NCI-H1694 (cell line): ENCODE measurements around the gene RPN1.

Source experiments
- DNase-seq: peaks from one replicate; lab custom pipeline; 2025; lab: John Stamatoyannopoulos, UW

The RPN1 gene

GRCh38 chr3:128648940-128649663 lies 1.5 kb downstream of the RPN1 start:
- DNase-seq: no peak

DNA sequence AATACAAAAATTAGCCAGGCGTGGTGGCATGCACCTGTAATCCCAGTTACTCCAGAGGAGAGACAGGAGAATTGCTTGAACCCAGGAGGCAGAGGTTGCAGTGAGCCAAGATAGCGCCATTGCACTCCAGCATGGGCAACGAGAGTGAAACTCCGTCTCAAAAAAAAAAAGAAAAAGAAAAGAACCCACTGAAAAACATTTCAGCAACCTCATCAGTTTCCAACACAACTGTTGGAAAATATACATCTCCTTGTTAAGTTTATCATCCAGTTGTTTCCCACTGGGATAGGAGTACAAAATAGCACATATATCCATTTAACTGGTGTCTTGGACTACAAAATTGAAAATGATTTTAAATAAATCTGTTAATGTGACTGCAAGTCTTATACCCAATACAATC lies 2.2 kb downstream of the RPN1 start:
- DNase-seq: no peak

DNA sequence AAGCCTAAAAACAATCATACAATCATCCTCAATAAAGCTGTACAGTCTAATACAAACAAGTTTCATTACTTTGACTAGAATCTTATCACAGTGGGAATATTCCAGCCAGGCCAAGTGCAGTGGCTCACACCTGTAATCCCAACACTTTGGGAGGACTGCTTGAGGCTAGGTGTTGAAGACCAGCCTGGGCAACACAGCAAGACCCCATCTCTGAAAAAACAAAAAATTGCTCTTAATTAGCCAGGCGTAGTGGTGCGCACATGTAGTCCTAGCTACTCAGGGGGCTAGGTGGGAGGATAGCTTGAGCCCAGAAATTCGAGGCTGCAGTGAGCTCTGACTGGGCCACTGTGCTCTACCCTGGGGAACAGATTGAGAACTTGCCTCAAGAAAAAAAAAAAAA lies 3.3 kb downstream of the RPN1 start:
- no peak for DNase-seq

- DNase-seq: no peak
These were observed 16.5 kb downstream of the RPN1 start for GRCh38 chr3:128634075-128634611.

DNA sequence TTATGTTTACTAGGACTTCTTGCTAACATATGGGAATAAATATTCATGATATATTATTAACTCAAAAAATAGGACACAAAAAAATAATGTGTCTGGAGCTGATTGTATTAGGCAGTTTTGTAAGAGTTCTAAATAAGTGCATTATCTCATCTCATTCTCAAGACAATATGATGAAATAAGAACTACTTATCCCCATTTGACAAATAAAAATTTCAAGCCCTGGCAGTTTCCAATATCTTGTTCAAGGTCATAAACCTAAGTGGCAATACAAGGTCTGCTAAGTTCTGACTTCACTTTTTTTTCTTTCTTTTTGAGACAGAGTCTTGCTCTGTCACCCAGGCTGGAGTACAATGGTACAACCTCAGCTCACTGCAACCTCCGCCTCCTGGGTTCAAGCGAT lies 18.3 kb downstream of the RPN1 start:
- no peak for DNase-seq

GRCh38 chr3:128629936-128630335 lies 20.7 kb downstream of the RPN1 start:
- DNase-seq: no peak

DNA sequence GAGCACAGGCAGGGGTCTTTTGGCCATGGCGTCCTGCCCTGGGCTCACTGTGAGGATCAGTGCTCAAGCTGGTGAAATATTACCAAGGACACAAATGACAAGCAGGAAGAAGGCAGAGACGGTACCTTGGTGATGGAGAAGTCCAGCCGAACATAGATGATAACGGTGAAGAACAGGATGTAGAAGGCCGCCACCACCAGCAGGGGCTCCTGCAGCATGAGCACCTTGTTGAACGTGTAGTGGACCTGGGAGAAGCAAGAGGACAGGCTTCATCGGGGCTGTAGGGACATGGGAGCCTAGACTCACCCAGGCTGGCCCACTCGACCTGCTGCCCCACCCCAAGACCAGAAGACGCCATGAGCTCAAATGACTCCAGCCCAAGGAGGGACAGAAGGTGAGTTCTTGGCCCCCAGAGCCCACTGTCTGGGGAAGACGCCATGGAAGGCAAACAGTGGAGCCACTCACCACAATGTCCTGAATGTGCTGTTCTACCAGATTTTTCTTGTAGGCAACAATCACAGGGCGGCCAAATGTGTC lies 25.1 kb downstream of the RPN1 start:
- no peak for DNase-seq

DNA sequence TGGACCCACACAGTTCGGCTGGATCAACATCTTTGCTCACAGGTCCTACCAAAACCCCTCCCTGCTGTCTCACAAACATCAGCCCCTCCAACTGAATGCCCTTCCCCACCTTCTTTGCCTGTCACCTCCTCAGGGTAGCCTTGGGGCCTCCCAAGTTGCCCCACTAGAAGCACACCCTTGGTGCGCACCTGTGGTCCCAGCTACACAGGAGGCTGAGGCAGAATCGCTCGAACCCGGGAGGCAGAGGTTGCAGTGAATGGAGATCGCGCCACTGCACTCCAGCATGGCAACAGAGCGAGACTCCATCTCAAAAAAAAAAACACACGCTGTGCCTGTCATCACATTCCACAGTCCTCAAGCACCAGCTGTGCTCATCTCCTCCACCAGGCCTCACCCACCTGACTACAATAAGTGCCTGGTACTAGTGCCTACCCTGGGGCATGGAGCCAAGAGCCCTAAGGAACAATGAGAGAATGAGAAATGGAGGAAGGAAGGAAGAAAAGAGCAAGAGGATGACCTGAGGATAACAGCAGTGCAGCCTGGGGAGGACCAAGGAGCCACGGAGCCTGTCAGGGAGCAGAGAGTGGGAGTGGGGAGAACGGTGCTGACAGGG lies 26.0 kb downstream of the RPN1 start:
- no peak for DNase-seq

DNA sequence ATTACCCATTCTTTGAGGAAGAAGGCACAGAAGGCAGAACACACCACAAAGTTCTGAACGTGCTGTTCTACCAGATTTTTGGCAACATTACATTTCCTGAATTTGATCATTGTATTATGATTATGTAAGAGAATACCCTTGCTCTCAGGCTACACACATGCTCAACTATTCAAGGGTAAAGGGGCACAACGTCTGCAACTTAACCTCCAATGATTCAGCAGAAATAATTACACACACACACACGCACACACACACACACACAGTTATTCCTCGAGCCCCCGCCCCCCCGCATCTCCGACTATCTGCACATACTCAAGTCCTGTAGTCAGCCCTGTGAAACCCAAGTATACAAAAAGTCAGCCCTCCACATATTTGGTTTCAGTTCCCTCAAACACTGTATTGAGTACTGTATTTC lies 26.8 kb downstream of the RPN1 start:
- no peak for DNase-seq

GRCh38 chr3:128621931-128622330 lies 28.7 kb downstream of the RPN1 start:
- no peak for DNase-seq

DNA sequence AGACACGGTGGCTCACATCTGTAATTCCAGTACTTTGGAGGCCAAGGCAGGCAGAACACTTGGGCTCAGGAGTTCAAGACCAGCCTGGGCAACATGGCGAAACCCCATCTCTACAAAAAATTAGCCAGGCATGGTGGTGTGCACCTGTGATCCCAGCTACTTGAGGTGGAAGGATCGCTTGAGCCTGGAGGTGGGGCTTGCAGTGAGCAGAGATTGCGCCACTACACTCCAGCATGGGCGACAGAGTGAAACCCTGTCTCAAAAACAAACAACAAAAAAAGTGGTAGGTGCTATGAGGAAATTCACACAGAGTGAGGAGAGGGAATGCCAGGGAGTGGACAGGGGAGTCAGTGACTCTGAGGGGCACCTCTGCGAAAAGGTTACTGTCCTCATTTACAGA lies 29.4 kb downstream of the RPN1 start:
- DNase-seq: no peak

GRCh38 chr3:128620268-128620691 lies 30.3 kb downstream of the RPN1 start:
- DNase-seq: no peak

DNA sequence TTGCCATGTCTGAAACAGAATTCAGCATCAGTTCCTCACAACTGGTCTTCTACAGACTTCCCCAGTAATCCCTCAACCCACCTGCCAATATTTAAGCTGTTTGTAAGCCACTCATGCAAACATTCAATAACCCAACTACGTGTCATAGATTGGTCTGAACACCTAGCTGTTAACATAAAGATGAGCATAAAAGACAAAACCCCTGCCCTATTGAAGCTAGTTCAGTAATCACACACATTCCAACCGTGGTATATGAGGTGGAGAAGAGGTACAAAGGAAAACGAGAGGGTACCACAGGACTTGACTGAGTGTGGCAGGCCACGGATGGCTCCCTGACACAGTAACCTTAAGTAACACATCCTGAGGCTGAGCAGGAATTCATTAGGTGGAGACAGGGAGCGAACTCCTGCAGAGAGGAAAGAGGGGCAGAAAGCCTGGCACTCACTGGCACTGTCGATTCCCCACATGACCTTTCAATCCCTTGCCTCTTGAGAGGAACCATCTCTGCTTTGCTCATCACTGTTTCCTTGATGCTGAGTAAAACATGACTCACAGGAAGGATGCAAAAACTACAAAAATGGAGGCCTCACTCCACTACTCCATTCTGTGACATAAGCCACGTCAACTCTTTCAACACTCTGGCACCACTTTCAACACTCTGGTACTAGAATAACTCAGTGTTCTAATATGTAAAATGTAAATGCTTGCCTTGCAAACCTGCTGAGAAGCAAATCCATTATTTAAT lies 31.3 kb downstream of the RPN1 start:
- DNase-seq: no peak

DNA sequence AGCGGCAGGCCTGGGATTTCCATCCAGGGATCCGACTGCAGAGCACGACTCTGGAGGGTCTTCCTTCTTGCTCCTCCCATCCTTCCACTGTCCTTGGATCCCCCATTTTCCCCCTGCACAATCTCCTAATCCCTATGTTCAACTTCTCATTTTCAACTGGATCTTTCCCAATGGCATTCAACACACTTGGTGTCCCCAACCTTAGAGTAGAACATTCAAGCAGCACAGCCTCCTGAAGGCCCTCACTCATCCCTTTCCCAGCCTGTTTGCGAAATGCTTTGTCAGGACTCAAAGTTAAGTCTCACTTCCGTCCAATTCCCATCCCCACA lies 32.3 kb downstream of the RPN1 start:
- DNase-seq: no peak

DNA sequence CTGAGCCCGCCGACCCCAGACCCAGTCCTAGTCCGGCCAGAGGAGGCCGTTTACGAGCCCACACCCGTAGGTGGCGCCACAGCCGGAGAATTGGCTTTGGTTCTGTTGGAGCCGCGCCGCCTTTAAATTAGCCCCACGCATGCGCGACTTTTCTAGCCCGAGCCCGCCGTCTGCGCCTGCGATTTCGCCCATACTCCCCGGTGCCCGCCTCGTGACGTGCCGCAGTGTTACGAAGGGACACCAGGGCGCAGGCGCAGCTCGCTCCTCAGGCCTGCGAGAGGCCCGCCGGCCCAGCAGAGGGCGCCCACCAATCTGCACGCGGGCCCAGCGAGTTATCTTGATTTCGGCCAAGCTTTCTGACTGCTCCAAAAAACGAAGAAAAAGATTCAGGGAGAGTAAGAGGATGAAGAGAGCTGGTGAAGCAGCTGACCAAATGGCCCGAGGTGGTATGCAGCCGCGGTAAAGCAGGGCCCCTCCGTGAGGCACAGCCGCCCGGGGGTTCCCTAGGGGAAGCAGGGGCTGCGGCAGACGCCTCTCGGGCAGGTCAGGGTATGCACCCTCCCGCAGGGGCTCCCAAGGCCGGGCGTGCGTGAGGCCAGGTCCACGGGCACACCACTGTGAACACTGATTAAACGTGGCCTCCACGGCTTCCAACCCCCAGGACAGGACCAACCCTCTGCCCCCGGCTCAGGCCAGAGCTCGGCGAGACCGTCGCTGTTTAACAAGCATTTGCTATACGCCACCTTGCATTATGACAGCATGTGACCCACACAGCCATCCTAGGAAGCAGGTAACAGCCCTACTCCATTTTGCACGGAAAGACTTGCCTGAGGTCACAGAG lies 32.8 kb downstream of the RPN1 start:
- peak; percentile 95 for DNase-seq

GRCh38 chr3:128617270-128617556 lies 33.4 kb downstream of the RPN1 start:
- DNase-seq: no peak

DNA sequence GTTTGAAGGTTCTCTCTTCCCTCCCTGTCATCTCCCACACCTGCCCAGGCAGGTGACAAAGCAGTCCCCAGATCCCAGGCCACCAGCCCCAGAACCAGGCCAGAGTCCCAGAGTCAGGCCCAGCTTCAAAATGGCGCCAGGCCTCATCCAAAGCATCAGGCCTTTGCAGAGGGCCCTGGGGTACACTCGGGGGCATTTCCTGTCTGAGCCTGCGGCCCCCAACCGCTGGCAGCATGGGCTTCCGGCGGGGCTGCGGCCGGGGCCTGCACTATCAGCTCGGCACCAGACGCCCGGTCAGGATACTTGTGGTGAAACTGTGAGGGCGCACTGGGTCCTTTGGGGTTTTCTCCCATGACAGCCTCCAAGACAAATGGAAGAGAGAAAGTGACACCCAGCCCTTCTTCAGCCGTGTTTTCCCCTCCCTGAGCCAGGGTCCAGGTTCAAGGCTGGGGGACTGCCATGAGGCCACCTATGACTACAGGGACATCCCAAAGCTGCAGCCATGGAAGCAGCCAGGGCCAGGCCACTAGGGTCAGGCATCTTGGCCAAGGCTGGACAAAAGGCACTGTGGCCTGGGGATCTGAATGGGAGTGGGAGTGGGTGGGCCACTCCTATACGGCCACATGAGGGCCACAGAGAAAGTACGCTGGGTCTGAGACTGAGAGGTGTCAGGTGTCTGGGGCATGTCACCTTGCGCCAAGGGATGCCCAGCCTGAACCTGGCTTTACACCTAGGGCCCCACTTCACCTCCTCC lies 33.9 kb downstream of the RPN1 start:
- DNase-seq: no peak

DNA sequence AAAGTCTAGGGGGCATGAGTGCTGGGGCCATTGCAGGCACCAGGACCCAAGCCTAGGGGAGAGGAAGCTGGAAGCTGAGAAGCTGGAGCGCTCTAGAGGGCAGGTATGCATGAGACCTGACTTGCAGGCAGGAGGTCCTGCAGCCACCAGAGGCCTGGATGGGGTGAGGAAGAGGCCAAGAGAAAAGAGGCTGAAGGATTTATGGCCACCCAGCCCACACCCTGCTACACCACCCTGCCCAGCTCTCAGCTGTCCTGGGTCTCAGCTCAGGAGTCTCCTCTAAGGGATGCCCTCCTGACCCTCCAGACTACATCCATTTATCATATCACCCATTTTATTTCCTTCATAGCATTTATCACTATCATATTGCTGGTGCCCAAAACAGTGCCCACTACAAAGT lies 36.5 kb downstream of the RPN1 start:
- no peak for DNase-seq

GRCh38 chr3:128613083-128613829 lies 37.4 kb downstream of the RPN1 start:
- DNase-seq: no peak

DNA sequence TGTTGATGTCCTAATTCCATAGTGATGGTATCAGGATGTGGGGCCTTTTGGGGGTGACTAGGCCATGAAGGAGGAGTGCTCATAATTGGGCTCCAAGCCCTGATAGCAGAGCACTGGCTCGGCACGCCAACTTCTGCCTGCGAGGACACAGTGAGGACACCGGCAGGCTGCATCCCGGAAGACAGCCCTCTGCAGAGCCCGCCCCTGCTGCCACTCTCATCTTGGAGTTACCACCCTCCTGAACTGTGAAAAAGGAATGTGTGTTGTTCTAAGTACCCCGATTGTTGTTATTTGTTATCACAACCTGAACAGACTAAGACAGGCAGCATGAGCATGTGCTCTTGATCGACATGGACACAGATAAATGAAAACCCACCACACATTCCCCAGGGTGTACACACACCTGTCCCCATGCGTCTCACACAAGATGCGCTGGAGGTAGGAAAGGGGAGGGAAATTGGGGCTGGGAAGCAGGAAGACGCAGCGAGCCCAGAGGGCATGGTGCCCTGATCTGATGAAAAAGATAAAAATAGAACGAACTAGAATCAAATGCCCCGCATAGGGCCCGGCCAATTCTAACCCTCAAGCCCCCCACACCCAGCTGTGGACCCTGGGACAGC lies 40.1 kb downstream of the RPN1 start:
- no peak for DNase-seq
